Activated CD4-positive, alpha-beta T cell treated with anti-CD3 and anti-CD28 coated beads, Interleukin-2, amount 50 U/mL, for 4 hours (primary cell): ENCODE data around the gene SFT2D2.
A peak's percentile ranks its signal among the peaks of the same experiment; 100 is the strongest.

ENCODE experiments used
- DNase-seq, 2 experiments: peaks; one replicate each; pipeline ENCODE4 v3.0.0-alpha.2; 2020

The SFT2D2 gene

DNA sequence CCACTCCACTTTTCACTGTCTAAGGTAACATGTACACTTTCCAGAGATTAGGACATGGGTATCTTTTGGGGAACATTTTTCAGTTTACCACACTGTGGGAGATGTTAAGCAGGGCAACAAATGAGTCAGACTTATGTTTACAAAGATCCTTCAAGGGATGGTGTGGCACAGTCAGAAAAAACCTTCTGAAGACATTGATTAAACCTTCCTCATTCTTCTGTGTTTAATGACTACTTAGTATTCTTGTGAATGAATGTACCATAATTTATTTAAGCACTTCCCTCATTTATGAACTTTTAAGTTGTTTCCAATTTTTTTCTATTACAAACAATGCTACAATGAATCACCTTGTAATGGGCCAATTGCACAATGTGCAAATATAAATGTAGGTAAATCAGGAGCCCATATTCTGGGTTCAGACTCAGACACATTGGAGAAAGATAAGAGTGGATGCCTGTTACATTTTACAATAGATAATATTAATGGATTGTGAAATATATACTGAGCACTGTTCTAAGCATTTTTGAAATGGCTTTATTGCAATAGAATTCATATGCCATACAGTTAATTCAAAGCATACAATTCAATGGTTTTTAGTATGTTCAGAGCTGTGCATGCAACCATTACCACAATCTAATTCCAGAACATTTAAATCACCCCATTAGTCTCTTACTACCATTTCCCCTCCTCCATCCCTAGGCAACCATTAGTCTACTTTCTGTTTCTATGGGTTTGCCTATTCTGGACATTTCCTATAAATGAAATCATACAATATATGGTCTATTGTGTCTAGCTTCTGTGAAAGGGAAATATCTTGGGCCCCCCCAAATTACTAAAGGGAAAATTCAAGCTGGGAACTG lies 1.9 kb upstream of the SFT2D2 start:
- no peak for DNase-seq

DNA sequence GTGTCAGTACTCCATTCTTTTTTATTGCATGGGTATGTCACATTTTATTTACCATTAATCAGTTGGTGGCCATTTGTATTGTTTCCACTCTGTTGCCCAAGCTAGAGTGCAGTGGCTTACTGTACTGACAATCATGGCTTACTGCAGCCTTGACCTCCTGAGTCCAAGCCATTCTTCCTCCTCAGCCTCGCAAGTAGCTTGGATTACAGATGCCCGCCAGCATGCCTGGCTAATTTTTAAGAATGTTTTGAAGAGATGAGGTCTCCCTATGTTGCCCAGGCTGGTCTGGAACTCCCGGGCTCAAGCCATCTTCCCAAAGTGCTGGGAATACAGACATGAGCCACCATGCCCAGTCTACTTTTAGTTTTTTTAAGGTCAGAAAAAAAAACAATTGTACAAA lies 813 bp upstream of the SFT2D2 start:
- DNase-seq, result no peak

DNA sequence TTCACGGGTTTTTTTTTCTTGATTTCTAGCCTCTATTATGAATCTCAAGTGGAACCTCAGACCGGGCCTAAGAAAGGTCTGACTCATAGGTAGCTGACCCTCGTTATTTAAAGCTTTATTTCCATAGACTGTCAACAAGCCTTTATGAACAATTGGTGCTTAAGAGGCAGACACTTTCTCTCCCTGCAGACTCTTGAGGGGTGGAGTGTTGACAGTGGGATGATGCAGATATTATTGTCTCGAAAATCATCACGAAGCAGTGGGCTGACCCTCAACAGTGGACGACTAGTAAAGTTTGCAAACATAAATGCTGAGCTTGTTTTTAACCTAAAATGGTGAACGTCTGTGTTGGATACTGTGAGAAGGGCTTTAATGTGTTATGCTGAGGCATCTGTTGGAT lies 1.8 kb downstream of the SFT2D2 start:
- no peak for DNase-seq

DNA sequence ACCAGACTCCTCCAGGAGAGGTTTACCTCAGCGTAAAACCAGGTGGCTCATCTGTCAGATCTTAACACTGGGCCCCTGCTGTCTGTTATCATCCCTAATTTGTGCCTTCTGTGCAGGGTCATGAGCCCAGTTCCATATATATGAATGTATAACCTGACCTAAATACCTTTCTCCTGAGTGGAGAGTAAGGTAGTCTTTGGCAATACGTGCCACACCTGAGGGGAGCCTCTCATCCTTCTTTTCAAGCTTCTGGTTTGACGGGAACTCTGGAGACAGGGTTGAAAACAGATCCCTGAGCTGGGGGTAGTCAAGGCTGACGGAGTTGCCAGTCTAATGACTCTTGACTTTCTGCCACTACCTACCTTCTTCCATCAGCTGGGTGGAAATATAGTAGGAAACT lies 4.1 kb downstream of the SFT2D2 start:
- no peak for DNase-seq

DNA sequence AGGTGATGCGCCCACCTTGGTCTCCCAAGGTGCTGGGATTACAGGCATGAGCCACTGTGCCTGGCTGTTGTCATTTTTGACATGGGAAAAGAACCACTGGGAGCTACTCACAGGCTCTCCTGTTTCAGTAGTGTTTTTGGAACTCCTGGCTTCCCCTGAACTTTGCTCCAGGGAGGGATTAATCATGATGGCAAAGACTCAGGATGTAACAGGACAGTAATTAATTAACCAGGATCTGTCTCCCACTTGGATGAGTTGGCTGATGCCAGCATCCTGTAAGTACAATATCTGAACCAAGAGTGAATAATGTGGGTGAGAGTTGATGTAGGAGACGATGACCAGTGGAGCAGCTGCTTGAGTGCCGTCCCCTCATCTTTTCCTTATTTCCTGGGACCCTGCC lies 4.9 kb downstream of the SFT2D2 start:
- no peak for DNase-seq

DNA sequence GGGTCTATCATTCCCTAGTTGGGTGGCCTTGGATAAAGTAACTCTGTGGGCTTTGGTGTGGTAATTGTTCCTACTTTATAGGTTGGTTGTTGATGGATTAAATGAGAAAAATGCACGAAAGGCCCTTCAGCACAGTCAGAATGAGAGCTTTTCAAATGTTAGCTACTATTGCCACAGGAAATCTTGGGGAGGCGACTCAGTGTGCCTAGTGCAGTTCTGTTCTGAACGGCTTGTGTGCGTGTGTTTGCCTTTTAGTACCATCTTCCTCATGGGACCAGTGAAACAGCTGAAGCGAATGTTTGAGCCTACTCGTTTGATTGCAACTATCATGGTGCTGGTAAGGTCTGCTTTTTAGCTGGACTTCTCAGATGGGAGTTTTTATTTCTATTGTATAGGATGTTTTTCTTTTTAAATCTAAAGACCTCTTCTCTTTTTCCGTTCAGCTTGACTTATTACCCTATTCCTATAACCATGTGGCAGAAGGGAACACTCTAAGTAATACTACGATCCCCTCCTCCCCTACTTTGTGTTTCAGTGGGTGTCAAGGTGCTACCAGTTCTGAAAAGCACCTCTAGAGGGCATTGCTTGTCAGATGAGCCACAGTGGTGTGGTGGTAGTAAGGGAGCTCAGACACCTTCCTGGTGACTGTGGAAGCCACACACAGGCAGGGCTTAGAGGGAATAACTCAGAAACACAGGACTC lies 9.2 kb downstream of the SFT2D2 start:
- DNase-seq, result peak in 1 of 2 experiments; percentile 15

DNA sequence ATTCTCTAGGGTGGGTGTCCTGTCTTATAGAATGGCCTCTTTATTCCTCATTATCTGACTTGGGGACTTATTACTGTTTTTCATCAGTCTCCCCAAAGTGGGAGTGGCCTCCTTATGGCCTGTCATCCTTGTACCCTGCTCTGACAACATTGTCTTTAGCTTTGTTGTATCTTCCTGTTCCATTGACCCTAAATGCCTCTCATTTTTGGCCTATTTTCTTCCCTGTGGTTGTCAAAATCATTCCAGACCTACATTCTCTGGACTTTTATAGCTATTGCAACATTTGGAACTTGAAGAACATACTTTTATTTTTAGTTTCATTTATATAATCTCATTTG lies 9.7 kb downstream of the SFT2D2 start:
- DNase-seq, result no peak

DNA sequence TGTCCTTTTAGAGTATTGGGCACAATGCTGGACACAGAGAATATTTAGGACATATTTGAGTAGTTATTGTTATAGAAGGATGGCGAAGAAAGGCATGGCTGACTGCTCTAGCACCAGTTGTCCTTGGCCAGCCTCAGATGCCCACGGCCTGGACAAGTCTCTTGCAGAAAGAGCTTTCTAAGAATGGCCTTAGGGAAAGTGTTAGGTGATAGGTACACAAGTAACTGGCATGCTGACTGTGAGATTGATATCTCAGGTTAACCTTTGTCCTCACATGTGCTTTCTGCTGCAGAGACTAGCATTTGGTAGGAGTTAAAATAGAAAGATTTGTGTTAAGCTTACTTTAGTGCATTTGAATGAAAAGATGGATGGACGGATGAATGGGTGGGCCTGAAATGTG lies 10.1 kb downstream of the SFT2D2 start:
- DNase-seq, result no peak

DNA sequence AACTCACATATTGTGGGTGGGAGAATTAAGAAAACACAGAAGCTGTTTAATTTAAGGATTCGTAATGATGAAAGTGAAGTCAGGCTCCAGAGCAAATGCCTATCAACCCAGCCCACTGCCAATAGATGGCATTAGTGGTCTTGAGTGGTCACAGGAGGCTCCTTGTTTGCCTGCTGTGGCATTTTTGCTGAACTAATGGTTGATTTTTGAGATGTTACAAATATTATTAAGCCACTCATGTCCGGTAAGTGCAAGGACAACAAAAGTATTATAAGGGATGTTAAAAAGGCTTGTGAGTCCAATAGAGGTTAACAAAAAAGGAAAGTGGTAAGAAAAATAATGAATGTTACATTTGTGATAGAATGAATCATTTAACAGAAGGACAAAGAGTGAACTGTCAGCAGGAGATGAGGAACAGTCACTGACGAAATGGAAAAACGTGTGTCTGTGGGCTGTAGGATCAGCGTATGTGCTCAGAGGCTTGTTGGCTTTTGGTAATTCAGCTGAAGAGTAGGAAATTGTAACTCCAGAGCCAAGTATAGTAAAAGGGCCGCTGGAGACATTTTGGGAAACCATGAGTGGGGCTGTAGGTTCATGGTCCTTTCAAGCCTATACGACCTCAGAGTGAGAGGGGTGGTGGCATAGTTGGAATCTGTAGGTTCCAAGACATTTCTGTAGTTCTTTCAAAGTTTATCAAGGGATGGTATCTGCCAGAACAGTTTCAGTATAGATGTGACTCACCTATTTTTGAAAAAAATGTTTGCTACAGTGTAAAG lies 11.2 kb downstream of the SFT2D2 start:
- no peak for DNase-seq

DNA sequence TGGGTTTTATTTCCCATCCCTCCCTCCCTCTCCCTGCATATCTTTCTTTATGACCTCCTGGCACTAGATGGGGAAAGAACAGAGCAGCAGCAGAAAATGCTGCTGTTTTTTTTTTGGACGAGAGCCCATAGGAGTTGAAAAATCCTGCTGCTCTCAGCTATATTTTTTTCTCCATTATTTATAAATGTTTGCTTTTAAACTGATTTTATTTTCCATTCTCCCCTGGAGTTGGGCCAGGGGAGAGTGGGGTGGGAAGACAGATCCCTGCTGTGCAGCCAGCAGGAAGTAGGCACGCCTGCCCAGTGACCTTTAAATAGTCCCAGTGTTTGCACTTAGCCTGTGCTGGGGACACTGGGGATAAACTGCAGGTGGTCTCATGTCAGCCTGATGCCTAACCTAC lies 17.4 kb downstream of the SFT2D2 start:
- DNase-seq, result no peak

DNA sequence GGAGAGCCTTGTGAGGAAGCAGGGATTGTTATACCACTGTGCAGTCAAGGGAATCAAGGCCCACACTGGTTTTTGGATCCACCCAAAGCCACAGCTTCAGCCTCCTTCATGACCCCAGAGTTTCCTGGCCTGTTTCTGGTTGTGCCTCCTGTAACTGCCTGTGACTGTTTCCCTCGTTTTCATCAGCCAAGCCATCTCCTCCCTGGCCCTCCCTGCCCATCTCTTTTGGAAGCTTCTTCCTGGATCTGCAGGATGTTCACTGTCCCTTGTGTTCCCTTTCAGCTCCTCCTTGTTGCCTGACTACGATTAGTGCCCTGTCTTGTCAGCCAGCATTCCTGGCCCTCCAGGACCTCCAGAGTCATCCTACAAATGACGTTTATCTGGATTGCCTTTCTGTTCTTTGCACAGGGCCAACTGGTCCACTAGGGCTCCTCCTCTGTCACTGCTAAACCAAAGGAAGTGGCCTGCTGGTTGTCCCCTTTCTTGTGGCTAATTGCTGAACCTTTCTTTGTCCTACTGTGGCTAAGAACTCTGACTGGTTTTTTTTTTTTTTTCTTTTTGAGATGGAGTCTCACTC lies 17.9 kb downstream of the SFT2D2 start:
- DNase-seq, result no peak

DNA sequence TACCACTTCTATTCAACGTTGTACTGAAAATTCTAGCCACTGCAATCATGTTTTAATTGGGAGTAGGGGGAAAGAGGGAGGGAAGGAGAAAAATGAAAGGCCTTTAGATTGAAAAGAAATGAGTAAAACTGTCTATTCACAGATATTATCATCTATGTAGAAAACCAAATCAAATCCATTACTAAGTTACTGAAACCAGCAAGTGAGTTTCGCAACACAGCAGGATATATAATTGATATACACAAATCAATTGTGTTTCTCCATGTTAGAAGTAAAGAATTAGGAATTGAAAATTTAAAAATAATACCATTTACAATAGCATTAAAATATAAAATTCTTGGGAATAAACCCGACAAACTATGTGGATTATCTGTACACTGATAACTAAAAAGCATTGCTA lies 19.2 kb downstream of the SFT2D2 start:
- no peak for DNase-seq

DNA sequence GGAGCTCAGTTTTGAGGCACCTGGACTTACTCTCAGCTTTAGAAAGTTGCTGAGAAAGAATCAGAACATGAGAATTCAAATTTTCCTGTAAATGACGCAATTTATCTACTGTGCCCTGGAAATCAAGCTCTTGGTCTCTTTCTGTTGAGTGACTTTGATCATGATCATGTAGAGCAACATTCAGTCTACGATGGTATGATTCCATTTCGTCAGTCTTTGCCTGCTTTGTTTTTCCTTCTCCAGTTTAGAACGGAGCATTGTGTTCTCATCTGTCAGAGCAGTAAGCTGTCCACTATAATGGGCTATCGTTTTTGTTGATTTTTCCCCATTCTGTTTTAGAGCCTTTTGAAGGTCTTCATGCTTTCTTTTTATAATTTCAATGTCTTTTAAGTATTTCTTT lies 20.7 kb downstream of the SFT2D2 start:
- DNase-seq, result no peak

DNA sequence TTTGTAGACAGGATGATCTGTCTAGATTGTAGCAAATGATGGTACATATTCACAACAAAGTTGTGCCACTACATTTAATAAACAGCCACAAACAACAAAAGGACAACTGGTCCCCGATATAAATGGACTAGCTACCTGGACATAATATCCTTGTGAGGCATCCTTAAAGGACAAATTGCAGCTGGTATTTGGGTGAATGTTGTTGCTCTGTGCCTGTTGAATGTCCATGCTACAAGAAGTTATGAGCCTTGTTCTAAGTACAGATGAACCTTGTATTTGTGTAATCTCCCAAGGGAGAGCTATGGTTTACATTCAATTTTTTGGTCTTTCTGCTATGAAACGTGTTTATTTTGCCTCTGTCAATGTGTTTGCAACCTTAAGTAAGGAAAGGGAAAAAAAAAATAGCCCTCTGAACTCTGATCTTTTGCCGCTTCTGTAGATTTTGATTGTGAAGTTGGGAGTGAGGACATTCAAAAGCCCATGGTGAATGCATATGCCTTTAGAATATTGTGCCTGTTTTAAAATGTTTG lies 26.5 kb downstream of the SFT2D2 start:
- no peak for DNase-seq

DNA sequence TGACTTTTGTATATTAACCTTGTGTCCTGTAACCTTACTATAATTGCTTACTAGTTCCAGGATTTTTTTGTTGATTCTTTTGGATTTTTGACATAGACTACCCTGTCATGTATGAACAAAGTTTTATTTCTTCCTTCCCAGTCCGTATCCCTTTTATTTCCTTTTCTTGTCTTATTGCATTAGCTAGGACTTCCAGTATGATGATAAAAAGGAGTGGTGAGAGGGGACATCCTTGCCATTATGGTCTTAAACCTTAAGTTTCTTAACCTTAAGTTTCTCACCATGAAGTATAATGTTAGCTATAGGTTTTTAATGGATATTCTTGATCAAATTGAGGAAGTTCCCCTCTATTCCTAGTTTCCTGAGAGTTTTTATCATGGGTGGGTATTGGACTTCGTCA lies 30.4 kb downstream of the SFT2D2 start:
- no peak for DNase-seq

DNA sequence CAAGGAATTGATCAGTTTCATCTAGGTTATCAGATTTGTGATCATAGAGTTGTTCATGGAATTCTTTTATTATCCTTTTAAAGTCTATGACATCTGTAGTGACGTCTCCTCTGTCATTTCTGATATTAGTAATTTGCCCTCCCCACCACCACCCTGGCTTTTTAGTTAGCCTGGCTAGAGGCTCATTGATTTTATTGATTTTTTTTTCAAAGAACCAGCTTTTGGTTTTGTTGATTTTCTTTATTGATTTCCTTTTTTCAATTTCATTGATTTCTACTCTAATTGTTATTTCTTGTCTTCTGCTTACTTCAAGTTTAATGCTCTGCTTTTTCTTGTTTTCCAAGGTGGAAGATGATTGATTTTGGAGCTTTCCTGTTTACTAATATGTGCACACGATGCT lies 31.6 kb downstream of the SFT2D2 start:
- DNase-seq, result no peak

DNA sequence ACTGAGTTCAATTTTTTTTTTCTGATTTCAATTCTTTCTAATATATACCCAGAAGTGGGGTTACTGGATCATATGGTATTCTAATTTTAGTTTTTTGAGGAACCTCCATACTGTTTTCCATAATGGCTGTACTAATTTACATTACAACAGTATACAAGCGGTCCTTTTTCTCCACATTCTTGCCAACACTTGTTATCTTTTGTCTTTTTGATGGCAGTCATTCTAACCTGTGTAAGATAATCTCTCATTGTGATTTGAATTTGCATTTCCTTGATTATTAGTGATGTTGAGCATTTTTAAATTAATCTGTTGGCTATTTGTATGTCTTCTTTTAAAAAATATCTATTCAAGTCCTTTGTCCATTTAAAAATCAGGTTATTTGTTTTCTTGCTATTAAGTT lies 33.8 kb downstream of the SFT2D2 start:
- DNase-seq, result no peak

DNA sequence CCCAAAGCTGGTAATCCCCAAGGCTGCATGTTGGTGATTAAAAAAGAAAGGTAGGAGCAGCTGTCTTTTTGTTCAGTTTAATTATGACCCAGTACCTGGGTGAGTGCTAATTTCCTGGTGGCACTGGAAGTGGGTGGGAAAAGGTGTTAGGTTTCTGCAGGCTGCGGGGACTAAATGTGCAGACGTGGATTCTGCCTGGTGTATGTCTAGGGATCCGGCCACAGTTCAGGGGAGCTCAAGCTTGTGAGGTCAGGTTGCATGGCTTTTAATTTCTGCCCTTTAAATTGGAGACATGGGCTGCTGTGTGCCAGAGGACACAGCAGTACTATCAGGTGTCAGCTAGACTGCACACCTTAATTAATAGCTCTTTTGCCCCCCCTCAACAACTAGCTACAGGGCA lies 34.6 kb downstream of the SFT2D2 start:
- DNase-seq, result no peak

DNA sequence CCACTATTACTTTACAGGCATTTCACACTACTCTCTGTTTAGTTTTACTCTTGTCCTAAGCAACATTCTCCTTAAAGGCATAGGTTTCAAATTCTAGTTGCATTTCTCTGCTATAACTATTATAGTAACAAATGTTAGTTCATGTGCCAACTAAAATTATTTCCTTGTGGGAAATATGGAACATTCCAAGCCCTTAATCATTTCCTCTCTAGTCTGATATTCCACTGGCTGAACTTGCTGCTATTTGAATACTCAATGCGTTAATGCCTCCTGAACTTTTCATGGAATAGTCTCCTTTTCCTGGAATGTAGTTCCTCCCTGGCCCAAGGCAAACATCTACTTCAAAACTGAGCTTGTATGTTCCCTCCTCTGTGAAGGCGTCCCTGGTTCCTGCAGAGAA lies 35.6 kb downstream of the SFT2D2 start:
- no peak for DNase-seq

DNA sequence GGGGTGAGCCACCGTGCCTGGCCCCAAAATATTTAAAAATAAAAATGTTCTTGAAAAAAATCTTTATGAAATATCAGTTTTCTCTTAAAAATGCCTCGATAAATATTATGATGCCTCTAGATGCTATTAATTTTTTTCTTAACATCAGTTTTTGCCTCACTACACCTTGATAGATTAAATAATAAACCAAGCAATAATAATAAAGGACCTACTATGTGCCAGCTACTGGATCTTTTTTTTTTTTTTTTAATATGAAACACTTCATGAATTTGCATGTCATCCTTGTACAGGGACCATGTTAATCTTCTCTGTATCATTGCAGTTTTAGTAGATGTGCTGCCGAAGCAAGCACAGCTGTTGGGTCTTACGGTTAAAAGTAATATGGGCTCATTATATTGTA lies 37.3 kb downstream of the SFT2D2 start:
- no peak for DNase-seq

DNA sequence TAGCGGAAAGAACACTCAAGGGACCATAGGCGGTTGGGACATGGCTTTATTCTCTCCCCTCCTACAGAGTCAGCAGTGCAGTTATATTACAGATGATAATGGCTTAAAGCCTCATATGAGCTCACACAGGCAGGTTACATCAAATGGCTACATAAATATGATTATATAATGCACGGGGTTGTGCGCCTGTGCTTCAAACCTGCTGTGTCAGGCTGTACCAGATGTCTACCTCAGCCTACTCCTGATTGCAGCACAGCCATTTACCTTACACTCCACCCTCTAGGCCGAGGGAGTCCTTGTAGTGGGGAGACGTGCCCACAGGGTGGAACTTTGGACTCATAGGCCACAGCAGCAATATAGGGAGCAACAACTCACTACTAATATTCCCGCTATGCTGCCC lies 38.5 kb downstream of the SFT2D2 start:
- no peak for DNase-seq

DNA sequence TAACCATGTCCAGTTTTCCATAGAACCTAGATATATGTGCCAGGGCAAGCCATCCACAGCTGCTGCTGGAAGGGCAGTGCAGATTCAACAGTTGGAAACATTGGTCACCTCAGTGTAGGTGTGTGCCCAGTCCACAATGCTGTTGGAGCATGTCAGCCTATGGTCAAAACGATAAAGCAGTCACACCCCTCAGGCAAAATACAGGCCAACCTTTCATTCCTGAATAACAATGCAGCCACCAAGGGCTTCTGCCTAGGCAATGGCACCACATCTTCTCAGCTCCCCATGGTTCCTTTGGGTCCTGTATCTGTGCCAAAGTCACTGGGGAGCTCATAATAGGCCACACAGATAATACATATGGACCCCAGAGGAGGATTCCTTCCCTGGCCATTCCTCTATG lies 39.8 kb downstream of the SFT2D2 start:
- DNase-seq, result no peak

DNA sequence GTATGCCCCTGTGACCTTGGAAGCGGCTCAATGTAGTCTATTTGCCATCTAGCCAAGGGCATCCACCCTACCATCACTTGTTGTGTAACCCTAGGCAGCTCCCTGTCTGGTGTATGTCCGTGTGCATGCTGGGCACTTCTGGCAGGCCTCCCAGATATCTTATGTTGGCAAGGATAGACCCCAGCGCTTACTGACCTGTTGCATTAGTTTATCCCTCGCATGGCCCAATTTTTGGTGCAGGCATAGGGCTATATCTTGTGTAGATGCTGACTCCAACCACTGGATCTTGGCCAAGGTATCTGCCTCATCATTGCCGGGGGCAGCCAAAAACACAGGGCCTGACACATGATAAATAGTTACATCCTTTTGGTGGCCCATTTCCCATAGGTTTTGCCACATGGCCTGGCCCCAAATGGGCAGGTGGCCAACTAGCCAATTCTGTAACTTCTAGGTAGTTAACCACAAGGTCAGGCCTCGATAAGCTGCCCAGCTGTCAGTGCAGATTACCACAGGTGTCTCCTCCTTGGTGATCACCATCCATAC lies 40.9 kb downstream of the SFT2D2 start:
- DNase-seq, result no peak
